NCI-H128 (cell line): ENCODE measurements around the gene MGLL.
"Not testable (repeated sequence)": the region's sequence is repeated elsewhere in the genome, so short reads cannot be mapped to it uniquely, and the experiment has no call there.

ENCODE experiments used
- DNase-seq: peaks from one replicate; lab custom pipeline; 2025; ENCODE audit not compliant: unreplicated experiment; lab: John Stamatoyannopoulos, UW

Gene MGLL

DNA sequence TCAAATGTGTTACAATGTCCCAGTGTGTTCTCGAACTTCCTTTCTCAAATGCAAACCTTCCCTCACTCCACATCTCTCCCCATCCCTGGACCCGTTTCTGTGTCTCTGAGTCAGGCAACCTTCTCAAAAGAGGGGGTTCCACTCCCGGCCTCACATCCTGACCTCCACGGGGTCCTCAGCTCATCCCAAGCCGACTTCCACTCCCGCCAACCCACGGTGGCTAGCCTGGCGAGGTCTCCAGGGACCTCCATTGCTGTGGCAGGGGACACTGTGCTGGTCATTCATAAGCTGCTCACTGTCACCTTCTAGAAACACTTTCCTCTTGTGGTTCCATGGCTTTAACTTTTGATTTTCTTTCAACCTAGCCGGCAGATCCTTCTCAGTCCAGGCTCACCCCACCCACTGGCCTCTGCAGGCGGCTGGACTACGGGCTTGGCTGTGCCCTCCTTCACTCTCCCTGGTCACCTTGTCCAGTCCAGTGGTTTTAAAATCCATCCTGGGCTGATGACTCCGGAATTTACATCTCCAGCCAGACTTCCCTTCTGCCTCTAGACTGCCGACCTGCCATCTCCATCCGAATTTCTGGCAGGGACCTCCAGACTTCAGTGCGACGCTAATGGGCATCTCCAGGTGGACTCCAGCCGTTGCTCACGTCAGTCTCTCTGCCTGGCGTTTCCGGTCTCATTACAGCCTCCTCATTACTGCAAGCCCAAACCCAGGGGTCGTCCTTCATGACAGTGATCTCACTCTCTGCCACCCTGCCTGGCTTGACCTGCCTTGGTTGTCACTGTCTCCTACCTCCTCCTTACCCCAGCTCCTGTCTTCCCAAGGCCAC, 129.6 kb downstream of the MGLL start:
- DNase-seq = no peak

- DNase-seq = no peak
Measured at GRCh38 chr3:127691974-127692373, 130.3 kb downstream of the MGLL start.

GRCh38 chr3:127691489-127691888, 130.8 kb downstream of the MGLL start:
- no peak for DNase-seq

DNA sequence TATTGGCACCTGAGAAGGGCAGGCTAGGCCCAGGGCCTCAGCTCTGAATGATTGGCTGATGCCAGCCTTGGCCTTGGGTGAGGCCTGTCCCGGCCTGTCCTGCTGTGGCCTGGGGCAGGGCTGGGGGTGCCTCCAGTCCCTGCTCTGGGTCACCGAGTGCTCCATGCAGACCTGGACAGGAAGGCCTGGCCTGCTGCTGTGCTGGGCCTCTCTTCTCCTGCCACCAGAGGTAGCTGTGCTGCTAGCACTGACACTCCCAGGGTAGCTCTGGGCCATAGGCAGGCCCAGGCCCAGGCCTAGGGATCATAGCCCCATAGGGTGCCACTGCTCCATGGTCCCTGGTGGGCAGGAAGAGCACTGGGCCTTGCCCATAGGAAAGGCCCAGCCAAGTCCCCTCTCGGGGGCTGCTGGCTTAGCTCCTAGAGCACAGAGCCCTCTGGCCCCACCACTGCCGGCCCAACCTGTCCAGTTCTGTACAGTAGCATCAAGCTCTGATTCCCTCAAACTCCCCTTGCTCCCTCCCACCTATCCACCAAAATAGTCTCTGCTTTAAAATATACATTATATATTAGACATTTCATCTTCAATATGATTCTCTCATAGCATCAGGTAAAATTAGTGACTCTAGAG, 131.4 kb downstream of the MGLL start:
- DNase-seq = no peak

DNA sequence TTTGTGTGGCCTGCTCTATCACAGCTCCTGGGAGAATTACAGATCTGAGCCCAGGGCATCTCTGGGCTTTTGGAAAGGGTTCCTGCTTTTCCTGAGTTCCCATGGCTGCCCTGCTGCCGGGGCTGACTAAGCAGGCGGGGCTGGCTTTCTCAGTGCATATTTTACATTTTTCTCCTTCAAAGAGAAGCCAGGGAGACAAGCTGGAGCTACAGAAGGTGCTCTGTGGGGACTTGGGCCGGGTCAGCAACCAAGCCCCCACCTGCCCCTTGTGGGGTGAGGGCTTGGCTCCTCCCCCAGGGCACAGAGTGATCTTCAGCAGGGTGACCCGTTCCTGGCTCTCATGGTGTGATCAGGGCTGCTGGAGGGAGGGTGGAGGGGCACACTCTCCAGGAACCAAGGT, 132.2 kb downstream of the MGLL start:
- no peak for DNase-seq

DNA sequence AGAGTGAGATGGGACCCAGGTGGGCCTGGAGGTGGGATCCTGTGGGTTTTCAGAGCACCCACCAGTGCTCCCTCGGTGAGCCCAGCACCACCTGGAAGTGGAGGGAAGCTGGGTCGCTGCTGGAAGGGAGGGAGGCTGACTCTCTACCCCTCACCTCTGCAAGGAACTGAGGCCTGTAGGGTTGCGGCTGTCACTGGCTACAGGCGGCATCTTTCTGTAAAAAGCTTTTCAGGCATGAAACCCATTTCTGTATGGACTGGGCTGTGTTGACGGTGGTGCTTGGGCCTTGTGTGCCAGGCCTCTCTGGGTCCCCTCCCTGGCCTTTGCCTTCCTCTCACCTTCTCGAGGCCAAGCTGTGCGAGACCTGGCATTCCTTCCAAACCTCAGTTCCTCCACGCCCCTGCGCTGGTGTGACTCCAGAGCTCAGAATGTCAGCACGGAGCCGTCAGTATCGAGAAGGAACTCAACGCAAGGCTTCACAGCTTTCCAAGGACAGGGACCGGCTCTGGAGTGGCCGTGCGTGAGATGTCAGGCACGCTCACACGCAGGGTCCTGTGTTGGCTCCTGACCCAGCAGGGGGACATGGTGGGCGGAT, 133.0 kb downstream of the MGLL start:
- no peak for DNase-seq

DNA sequence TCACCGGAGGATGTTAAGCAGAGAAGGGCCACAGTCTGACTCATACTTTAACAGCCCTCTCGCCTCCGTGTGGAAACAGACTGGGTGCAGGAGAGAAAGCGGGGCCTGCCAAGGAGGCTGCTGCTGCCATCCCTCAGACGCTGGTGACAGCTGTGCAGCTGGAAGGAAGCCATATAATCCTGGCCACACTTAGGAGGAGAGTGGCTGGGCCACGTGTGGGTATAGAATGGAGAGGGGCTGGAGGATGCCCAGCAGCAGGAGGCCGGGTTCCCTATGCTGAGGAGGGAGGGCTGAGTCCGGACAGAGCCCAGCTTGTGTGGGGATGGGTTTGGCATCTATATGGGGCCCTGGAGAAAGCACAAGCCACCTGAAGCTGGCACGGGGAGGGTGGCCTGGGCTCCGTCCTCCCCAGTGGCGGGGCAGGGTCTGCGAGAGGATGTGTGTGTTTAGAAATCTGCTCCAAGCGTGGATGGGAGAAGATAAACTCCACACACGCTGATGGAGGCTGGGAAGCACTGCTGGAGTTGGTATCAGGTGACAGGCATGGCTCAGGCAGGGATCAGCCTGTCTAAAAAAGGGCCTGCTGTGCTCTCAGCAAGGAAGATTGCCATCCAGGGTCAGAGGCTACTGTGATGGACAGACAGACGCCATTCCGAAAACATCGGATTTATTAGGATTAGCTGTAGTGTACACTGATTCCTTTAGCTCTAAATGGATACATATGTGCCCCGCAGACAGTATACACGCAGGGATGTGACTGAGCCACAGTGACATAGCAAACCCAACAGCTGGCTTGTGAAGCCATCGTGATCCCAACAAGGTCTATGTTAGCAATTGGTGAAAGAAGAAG, 133.7 kb downstream of the MGLL start:
- DNase-seq = no peak

GRCh38 chr3:127688022-127688415, 134.3 kb downstream of the MGLL start:
- no peak for DNase-seq

DNA sequence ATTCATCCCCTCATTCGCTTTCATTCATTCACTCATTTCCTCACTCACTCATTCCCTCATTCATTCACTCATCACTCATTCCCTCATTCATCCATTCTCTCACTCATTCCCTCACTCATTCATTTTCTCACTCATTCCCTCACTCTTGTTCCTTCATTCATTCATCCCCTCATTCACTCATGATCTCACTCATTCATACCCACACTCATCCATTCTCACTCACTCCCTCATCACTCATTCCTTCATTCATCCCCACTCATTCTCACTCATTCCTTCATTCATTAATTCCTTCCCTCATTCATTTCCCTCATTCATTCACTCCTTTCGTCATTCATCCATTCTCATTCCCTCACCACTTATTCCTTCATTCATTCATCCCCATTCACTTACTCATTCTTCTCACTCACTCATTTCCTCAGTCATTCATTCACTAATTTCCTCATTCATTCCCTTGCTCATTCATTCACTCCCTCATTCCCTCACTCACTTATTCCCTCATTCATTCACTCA, 135.0 kb downstream of the MGLL start:
- DNase-seq = no peak

DNA sequence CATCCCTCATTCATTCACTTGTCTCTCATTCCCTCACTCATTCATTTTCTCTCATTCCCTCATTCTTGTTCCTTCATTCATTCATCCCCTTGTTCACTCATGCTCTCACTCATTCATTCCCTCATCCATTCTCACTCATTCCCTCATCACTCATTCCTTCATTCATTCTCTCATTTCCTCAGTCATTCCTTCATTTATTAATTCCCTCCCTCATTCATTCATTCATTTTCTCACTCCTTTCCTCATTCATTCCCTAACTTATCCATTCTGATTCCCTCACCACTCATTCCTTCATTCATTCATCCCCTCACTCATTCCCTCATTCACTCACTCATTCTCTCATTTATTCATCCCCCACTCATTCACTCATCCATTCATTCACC, 135.8 kb downstream of the MGLL start:
- DNase-seq = no peak

- no peak for DNase-seq
Measured at GRCh38 chr3:127685708-127686511, 136.4 kb downstream of the MGLL start.

DNA sequence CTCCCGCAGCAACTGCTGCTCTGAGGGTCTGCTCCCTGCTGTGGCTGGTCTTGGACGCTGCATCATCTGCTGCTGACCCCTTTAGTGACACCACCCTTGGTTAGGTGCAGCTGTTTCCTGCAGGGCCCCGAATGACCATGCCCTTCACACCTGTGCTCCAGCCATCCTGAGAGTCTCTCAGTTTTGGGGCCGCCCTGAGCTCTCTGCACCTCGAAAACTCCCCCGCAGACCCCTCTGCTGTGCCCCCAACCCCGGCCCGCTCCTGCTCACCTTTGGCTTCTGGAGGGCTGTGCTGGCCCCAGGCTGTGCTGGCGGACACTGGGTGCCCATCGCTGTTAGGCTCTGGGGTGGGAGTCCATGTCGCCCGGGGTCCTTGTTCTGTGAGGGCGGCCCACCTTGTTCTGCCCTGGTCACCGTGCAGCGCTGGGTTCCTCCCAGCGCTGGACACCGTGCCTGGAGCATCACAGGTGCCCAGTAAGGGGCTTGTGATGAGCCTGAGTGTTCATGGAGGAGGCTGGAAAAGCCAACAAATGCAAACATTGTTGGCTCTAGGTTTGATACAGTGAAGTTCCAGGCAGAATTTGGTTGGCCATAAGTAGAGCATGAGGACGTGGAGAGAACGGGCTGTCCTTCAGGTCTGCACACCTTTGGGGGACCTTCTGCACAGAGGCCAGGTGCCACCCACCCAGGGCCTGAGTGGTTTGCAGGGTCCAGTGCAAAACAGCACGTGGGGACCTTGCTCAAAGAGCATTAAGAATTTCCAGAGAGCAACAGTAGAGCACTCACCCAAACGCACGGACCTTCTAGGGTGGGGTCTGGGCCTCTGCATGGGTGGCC, 137.2 kb downstream of the MGLL start:
- DNase-seq = no peak

DNA sequence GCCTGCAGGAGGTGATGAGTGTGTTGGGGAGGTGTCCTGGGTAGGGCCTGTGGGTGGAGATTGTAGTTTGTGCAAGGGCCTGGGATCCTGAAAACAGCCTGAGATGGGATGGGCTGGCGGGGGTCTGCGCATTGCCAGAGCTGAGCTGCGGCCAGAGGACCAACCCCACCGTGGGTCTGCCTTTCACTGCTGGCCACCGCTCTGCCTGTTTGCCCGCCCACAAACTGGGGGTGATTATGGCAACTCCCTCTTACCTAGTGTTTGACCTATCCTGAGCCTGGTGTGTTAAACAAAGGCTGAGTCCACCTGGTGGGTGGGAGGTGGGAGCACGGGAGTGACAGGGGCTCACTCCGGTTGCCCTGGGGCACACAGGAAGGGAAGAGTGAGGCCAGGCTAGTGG, 139.8 kb downstream of the MGLL start:
- DNase-seq = no peak

- DNase-seq = not testable (repeated sequence)
Measured at GRCh38 chr3:127682175-127682554, 140.2 kb downstream of the MGLL start.

- no peak for DNase-seq
Measured at GRCh38 chr3:127680798-127681221, 141.5 kb downstream of the MGLL start.

DNA sequence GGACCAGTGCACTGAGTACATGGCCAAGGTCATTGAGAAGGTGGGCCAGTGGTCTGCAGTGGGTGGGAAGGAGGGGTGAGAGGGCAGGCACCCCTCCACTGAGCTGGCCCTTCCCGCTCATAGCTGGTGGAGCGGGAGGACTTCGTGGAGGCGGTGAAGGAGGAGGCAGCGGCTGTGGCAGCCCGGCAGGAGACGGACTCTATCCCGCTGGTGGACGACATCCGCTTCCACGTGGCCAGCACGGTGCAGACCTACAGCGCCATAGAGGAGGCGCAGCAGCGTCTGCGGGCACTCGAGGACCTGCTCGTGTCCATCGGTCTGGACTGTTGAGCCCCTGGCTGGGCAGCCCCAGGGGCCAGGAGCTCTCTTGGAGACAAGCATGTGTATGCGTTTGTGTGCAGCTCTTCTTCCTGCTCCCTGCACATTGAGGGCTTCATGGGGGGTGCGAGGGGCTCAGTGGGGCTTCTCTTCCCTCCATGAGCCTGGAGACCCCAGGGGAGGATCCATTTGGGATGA, 142.1 kb downstream of the MGLL start:
- DNase-seq = no peak

GRCh38 chr3:127679534-127680145, 142.7 kb downstream of the MGLL start:
- DNase-seq = no peak

DNA sequence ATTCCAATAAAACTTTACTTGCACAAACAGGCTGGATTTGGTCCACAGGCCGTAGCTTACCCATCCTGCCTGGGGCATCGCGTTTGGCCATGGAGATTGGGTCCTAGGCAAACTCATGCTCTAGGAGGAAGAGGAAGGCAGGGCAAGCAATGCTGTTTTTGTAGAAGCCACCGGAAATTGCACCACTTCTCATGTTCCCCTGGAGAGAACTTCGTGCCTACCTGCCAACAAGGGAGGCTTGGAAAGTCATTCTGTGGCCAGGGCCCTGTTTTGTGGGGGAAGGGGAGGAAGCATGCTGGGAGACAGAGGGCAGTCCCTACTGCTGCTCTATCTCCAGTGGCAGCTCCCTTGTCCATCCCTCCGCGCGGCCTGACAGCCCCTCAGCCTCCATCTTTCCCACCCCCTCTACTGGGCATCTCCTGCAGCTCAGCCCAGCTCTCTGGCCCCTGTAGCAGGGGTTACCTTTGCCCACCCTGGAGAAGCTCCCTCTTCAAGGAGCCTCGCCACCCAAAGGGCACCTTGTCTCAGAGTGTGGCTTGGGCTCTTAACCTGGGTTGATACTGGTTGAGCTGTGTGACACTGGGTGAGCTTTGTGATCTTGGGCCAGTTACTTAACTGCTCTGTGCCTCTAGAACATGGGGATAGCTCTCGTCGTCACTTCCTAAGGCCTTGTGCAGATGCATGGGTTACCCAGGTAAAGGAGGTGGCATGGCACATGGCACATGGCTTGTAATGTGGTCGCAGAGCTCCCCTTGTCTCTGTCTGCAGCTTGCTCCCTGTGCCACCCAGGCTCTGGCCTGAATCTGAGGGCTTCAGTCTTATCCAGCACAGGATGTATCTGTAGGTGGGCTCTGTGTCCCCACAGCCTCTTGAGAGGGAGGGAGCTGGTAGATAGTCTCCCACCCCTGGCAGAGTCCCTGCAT, 143.4 kb downstream of the MGLL start:
- DNase-seq = no peak
